NCI-H146 (cell line): ENCODE data around the gene KCNQ5.

Source experiments
- DNase-seq: peaks from one replicate; lab custom pipeline; 2025; lab: John Stamatoyannopoulos, UW

Gene KCNQ5

DNA sequence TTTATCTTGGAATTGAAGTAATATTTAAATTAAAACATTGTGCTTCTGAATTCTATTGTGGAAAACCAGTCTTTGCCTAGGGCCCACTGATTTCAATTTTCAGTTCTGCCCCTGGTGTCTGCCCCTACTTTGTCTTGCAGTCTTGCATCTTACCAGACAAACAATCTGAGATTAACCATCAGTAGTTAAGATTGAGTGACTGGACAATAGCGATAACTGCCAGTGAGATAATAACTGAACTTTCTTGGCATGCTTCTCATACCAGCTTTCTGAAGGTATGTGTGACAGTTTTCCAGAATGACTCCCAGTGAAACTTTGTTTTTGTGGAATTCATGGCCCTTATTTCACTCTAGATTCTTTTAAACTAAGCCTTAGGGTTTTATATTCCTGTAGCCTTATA is 53.5 kb downstream of the KCNQ5 start:
- no peak for DNase-seq

DNA sequence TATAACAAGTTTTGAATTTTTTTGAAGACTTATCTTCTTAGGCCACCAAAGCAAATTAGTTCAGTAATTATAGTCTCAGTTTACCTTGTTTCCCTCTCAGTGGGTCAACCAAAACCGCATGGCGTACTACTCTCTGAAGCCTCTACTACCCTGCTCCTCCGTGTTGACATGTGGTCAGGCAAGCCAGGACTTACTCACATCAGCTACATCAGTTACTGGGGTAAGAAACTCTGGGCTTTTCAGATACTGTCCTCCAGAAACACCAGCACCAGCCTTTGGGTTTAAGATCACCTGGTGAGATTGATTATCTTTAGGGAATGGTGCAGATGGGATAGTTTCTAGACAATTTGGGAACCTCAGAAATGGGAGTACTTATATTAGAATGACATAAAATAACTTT is 55.1 kb downstream of the KCNQ5 start:
- no peak for DNase-seq

- DNase-seq, result no peak
These were observed 55.9 kb downstream of the KCNQ5 start for GRCh38 chr6:72677740-72678139.

DNA sequence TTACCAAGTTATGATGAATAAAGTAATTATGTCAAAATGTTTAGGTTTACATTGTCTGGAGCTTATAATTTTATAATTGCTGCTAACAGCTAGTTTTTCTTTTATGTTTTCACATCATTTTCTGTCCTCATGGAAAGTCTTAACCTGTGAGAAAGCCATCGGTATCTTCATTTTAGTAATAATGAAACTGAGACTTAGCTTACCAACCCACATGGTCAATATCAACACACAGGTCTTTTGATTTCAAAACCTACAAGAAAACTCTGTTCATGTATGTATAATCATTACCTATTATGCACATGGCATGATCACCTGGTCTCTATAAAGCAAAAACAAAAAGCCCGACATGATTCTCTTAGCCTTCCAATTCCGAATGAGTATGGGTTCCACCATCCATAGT is 61.9 kb downstream of the KCNQ5 start:
- DNase-seq, result no peak

DNA sequence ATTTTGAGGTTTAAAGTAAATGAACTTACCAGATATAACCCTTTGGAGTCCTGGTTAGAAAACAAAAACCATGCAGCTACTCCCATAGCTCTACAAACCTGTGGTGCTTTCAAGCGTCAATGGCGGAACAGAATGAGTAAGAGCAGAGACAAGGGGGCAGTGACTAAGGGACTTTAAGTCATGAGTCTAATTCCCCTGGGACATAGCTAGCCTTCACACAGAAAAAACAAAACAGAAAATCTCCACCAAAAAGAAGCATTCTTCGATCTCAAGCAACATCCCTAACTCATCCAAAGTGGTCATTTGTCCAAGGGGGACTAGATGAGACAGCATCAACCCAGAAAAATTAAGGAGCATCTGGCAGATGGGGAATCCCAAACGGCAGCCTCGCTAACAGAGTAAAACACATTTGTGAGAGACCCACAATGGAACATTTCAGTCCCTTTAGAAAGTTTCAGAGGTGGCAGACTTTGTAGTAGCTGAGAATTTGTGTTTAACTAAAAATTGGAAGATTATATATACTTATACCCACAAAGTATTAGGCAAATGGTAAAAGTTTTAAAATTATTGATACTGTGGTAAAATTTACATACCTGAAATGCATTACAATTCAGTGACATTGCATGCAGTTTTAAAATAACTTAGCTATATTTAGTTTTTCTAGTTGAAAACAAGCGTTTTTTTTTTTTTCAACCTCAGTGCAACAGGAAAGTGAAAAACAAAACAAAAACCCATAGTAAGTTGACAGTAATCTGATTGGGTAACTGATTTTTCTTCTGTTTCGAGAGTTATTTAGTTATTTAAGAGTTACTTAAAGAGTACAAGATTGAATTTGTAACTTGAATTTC is 67.5 kb downstream of the KCNQ5 start:
- no peak for DNase-seq

DNA sequence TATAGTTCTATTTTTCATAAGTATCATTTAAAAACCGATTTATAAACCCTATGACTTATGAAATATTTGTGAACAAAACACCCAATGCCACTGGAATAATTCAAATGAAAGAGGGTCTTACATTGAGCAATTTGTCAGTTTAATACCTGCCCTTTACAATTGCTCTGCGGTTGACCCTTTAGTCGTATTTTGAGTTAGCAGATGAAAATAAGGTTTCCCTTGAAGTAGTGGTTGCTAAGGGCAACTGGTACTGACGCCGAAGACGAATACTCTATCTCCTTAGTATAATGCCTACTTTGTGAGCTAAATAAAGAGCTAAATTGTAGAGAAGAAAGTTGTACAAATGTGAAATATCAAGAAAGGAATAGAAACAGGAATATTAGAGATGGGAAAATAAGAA is 69.4 kb downstream of the KCNQ5 start:
- DNase-seq, result no peak

GRCh38 chr6:72696055-72696454 is 74.2 kb downstream of the KCNQ5 start:
- no peak for DNase-seq

DNA sequence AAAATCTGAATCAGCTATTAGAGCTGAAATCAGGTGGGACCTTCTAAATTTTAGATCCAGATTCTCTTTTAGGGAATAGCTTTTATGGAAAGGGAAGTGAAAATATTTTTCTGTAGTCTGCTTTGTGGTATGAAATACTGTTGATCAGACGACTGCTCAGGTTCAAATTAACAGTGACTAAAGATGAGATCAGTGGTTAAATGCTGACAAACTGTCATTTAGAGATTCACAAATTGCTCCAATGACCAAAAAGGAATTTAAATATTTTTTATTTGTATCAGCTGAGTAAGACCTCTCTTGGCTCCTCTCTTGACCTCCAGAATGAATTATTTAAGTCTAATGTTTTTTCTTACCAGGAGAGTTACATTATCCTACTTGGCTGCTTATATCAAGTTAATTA is 77.3 kb downstream of the KCNQ5 start:
- DNase-seq, result no peak

DNA sequence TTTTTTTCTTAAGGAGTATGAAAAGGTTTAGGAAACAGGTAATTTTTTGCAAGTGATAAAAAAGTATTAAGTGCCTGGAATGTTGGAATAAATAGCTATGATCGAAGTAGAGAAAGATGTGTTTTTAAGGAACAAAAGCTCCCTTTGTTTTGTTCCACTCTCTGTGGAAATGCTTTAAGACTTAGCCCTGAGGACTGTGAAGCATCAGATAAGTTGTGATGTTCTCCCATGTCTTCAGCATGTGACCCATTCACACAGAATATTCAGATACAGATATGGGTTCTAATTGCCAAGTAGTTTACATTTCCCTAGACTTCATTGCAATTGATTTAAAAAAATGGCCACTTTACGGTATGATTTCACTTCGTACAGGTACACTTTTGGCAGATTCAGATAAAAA is 80.6 kb downstream of the KCNQ5 start:
- DNase-seq, result no peak

GRCh38 chr6:72703093-72703492 is 81.2 kb downstream of the KCNQ5 start:
- no peak for DNase-seq

DNA sequence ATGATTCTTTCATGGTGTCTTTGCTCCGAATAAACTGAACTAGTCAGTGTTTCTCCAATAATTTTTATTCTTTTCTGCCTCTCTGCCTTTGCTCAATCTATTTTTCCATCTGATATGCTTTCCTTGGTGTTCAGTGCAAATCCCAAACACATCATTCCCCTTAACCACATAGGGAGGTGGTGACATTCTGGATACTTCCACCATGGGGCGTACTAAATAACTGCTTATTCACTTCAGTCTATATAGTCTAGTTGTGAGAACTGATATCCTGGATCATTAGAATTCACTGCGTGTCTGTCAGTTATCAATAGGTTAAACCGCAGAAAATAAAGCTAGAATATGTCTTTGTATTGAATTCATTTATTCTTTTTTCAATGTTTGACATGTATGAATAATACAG is 83.1 kb downstream of the KCNQ5 start:
- no peak for DNase-seq

DNA sequence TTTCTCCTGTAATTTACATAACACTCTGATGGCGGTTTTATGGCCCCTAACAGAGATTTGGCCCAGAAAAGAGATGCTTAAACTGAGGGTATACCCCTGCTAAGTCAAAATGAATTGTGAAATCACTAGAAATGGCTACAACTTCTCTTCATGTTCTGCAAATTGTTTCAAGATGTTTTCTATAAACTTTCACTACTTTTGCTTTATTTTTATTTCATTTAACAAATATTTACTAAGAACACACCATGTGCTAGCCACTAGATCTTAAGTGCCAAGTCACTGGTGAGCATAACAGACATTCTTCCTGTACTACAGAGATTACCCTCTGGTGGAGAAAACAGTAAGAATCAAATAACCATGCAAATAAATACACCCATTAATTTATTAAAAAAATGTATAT is 87.6 kb downstream of the KCNQ5 start:
- no peak for DNase-seq

GRCh38 chr6:72711731-72712130 is 89.9 kb downstream of the KCNQ5 start:
- no peak for DNase-seq

GRCh38 chr6:72712910-72713309 is 91.0 kb downstream of the KCNQ5 start:
- no peak for DNase-seq

GRCh38 chr6:72715119-72715518 is 93.3 kb downstream of the KCNQ5 start:
- no peak for DNase-seq

DNA sequence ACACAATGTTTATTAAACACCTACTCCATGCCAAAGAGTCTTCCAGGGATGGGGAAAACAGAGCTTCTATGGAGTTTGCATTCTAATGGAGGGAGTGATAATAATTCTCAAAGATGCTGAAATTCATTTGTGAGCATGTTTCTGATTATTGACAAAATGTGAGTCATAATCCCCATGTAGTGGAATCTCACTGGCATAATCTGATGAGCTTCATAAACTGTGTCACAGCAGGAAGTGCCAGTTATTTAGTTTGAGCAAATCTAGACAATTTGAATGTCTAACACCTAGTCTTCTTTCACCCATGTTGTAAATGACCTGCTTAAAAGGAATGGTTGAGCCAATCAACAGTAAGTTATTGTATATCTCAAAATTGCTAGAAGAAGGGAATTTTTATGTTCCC is 95.1 kb downstream of the KCNQ5 start:
- no peak for DNase-seq

DNA sequence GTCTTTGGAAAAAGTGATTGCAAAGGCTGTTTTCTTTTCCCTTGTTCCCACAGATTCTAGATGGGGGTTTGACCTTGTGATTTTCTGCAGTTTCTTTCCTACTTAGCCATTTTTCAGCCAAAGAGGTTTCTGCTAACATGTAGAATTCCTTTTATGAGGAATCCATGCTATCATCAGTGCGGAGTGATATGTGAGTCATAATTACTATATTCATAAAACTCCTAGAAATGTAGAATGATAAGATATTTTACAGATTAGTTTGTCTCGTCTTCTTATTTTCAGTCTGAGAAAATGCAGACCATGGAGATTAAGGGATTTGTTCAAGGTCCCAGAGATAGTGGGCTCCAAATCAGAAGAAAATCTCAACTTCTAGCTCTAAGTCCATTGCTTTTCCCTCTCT is 98.6 kb downstream of the KCNQ5 start:
- DNase-seq, result no peak

- no peak for DNase-seq
These were observed 99.5 kb downstream of the KCNQ5 start for GRCh38 chr6:72721346-72721745.

GRCh38 chr6:72724545-72724944 is 102.7 kb downstream of the KCNQ5 start:
- DNase-seq, result no peak

DNA sequence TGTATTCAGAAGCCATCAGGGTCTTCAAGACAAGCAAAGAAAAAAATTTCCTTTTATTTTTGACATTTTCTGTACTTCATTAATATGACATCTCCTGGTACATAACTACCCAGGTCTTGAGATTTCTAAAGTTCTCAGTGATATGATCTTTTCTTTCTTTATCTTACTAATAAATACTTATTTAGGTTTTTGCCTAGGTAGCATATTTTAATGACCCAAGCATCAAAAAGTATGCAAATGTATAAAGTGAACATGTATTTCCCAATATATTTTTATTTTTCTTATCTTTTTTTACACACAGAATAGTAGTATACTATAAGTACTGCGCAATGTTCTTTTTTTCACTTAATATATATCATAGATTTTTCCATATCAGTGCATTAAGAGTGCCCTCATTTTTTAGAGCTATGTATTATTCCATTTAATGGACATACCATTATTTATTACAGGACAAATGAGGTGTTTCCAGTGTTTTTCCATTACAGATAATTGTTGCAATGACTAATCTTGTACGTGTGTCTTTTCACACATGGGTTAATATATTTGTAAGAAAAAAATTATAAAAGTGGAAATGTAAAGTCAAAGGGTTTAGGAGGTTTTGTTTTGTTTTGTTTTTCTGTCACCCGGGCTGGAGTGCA is 107.0 kb downstream of the KCNQ5 start:
- DNase-seq, result no peak

DNA sequence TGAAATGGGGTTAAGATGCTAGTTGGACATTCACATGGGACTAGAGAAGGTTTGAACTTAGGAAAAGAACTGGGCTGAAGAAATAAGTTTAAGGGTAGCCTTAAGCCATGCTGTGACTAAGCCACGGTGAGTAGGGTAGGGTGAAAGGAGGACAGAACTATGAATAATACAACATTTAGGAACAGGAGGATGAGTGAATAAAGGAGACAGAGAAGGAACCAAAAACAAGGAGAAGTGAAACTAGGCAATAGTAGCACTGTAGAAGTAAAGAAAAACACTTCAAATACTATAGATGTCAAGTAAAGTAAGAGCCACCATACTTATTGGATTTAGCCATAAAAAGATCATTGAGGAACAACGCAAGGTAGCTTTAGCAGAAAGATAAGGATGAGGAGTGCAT is 111.2 kb downstream of the KCNQ5 start:
- no peak for DNase-seq

DNA sequence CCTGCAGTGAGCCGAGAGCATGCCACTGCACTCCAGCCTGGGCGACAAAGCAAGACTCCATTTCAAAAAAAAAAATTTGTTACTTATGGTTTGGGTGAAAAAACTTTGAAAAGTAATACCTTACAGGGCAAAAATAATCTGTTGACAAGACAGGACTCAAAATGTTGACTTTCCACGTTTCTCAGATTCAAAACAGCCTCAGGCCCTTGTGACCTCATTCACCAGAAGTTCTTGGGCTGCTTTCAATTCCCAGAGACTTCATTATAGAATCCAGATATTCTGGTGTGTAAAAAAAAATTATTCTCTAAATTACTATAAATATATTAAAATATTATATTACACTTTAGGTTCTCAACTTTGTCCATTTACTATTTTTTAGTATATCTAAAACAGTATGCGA is 116.2 kb downstream of the KCNQ5 start:
- no peak for DNase-seq

GRCh38 chr6:72739368-72739779 is 117.5 kb downstream of the KCNQ5 start:
- no peak for DNase-seq

GRCh38 chr6:72740135-72740534 is 118.3 kb downstream of the KCNQ5 start:
- DNase-seq, result no peak
